ENCODE data around the gene TIPRL.

DNA sequence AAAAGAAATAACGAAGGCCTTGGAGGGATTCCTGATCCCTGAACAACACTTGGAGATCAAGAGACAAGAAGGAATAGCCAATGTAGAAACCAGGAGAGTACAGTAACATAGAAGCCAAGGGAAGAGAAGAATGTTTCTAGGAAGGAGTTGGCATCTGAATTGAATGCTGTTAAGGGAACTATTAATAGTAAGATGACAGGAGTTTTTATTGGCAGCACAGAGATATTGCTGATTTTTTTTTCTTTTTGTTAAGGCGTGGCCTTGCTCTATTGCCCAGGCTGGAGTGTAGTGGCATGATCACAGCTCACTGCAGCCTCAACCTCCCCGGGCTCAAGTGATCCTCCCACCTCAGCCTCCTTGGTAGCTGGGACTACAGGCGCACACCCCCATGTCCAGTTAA, 37.4 kb downstream of the TIPRL start:
- TF ChIP-seq CTCF (IDR thresholded peaks at IDR 0.05), result no peak
- no peak for TF ChIP-seq EZH2 (IDR thresholded peaks at IDR 0.05; ENCODE audit: borderline replicate concordance, insufficient read depth, low read depth, low read length, poor library complexity, severe bottlenecking)

All from B cell (primary cell).